ENCODE results near the gene UGT2B17.
"Not testable (repeated sequence)": the region's sequence is repeated elsewhere in the genome, so short reads cannot be mapped to it uniquely, and the experiment has no call there.

The UGT2B17 gene

GRCh38 chr4:68576272-68577125, at the start of gene UGT2B17:
Gene UGT2B17, minus strand, starts transcription at chr4:68576322. Its CDS starts 7,838 bp downstream, at chr4:68568484.
- no peak for DNase-seq

- not testable (repeated sequence) for DNase-seq
Observed at GRCh38 chr4:68622731-68623130, 46.6 kb upstream of the UGT2B17 start.

GRCh38 chr4:68617003-68617698, 41.0 kb upstream of the UGT2B17 start:
- DNase-seq, result no peak

GRCh38 chr4:68615699-68616422, 39.7 kb upstream of the UGT2B17 start:
- DNase-seq, result no peak

- DNase-seq, result no peak
Observed at GRCh38 chr4:68613752-68614151, 37.6 kb upstream of the UGT2B17 start.

GRCh38 chr4:68606240-68606639, 30.1 kb upstream of the UGT2B17 start:
- DNase-seq, result no peak

GRCh38 chr4:68599150-68599549, 23.0 kb upstream of the UGT2B17 start:
- DNase-seq, result no peak

- DNase-seq, result no peak
Observed at GRCh38 chr4:68597482-68597881, 21.4 kb upstream of the UGT2B17 start.

- no peak for DNase-seq
Observed at GRCh38 chr4:68594678-68595077, 18.6 kb upstream of the UGT2B17 start.

GRCh38 chr4:68593112-68593511, 17.0 kb upstream of the UGT2B17 start:
- DNase-seq, result no peak

- no peak for DNase-seq
Observed at GRCh38 chr4:68592673-68593072, 16.6 kb upstream of the UGT2B17 start.

GRCh38 chr4:68591204-68591603, 15.1 kb upstream of the UGT2B17 start:
- DNase-seq, result no peak

- DNase-seq, result no peak
Observed at GRCh38 chr4:68589790-68590189, 13.7 kb upstream of the UGT2B17 start.

- DNase-seq, result no peak
Observed at GRCh38 chr4:68582339-68582717, 6.2 kb upstream of the UGT2B17 start.

GRCh38 chr4:68581383-68582338, 5.5 kb upstream of the UGT2B17 start:
- DNase-seq, result no peak

GRCh38 chr4:68577590-68577989, 1.5 kb upstream of the UGT2B17 start:
- DNase-seq, result no peak

- DNase-seq, result not testable (repeated sequence)
Observed at GRCh38 chr4:68575636-68576035, 486 bp downstream of the UGT2B17 start.

- no peak for DNase-seq
Observed at GRCh38 chr4:68575081-68575480, 1.0 kb downstream of the UGT2B17 start.

- no peak for DNase-seq
Observed at GRCh38 chr4:68572653-68573170, 3.4 kb downstream of the UGT2B17 start.

GRCh38 chr4:68570122-68570507, 6.0 kb downstream of the UGT2B17 start:
- no peak for DNase-seq

GRCh38 chr4:68569466-68570121, 6.5 kb downstream of the UGT2B17 start:
- DNase-seq, result no peak

GRCh38 chr4:68569036-68569435, 7.1 kb downstream of the UGT2B17 start:
- DNase-seq, result not testable (repeated sequence)
